ENCODE measurements around the gene DLG4.
A peak's percentile ranks its signal among the peaks of the same experiment; 100 is the strongest.

DLG4 gene

GRCh38 chr17:7219812-7220592 is at the start of gene DLG4, which contains the start of gene ACADVL:
TSS of gene DLG4 (minus strand) at chr17:7219836.
TSS of gene ACADVL (plus strand) at chr17:7219938. CDS start at chr17:7219985, 47 bp downstream.
- DNase-seq, result no peak

GRCh38 chr17:7266784-7267183 is 47.1 kb upstream of the DLG4 start:
- no peak for DNase-seq

- no peak for DNase-seq
These were observed 44.1 kb upstream of the DLG4 start for GRCh38 chr17:7263801-7264078.

GRCh38 chr17:7262935-7263800 is 43.5 kb upstream of the DLG4 start:
- no peak for DNase-seq

GRCh38 chr17:7262192-7262934 is 42.7 kb upstream of the DLG4 start, which contains the start of gene CLDN7:
TSS of gene CLDN7 (minus strand) at chr17:7262478. CDS start at chr17:7262043, 435 bp downstream.
- DNase-seq, result no peak

- DNase-seq, result no peak
These were observed 41.9 kb upstream of the DLG4 start for GRCh38 chr17:7261379-7262191.

- no peak for DNase-seq
These were observed 41.2 kb upstream of the DLG4 start for GRCh38 chr17:7260651-7261378.

GRCh38 chr17:7260151-7260550 is 40.5 kb upstream of the DLG4 start:
- no peak for DNase-seq

- DNase-seq, result no peak
These were observed 39.9 kb upstream of the DLG4 start for GRCh38 chr17:7259555-7259889.

GRCh38 chr17:7258731-7259554 is 39.3 kb upstream of the DLG4 start:
- no peak for DNase-seq

- no peak for DNase-seq
These were observed 37.3 kb upstream of the DLG4 start for GRCh38 chr17:7256766-7257456.

- DNase-seq, result no peak
These were observed 34.9 kb upstream of the DLG4 start for GRCh38 chr17:7254511-7254910.

- DNase-seq, result no peak
These were observed 33.4 kb upstream of the DLG4 start for GRCh38 chr17:7253082-7253481.

GRCh38 chr17:7252176-7253043 is 32.8 kb upstream of the DLG4 start, which contains the start of gene ELP5:
TSS of gene ELP5 (plus strand) at chr17:7252215. CDS start at chr17:7252551, 336 bp downstream.
- DNase-seq, result no peak

- peak; percentile 91 for DNase-seq
These were observed 32.1 kb upstream of the DLG4 start, which contains the start of gene CTDNEP1 for GRCh38 chr17:7251661-7252175. TSS of gene CTDNEP1 (minus strand) at chr17:7251734. CDS start at chr17:7251296, 438 bp downstream.

GRCh38 chr17:7250695-7251627 is 31.3 kb upstream of the DLG4 start:
- no peak for DNase-seq

- DNase-seq, result no peak
These were observed 30.2 kb upstream of the DLG4 start for GRCh38 chr17:7249830-7250229.

- DNase-seq, result no peak
These were observed 29.6 kb upstream of the DLG4 start for GRCh38 chr17:7249214-7249613.

Measured in SIG-M5 (cell line).